HG02571 (cell line): ENCODE results near the gene ATN1.
"Not testable (repeated sequence)": the region's sequence is repeated elsewhere in the genome, so short reads cannot be mapped to it uniquely, and the experiment has no call there.

Experiments
- ATAC-seq: cut with Tn5 transposase; IDR thresholded peaks from one replicate; pipeline ENCODE4 v1.9.1; 2021; ENCODE audit warnings: mild to moderate bottlenecking, moderate library complexity; ENCODE audit not compliant: unreplicated experiment

Gene ATN1

GRCh38 chr12:6904280-6905276 lies 23.2 kb upstream of the ATN1 start, which contains the start of gene LRRC23:
Gene LRRC23 (plus strand): TSS chr12:6904822. CDS start chr12:6905634, 812 bp downstream.
- peak; percentile 93 for ATAC-seq

GRCh38 chr12:6905414-6906040 lies 22.2 kb upstream of the ATN1 start:
- ATAC-seq, result no peak

- ATAC-seq, result not testable (repeated sequence)
Observed at GRCh38 chr12:6908141-6908540, 19.6 kb upstream of the ATN1 start.

- ATAC-seq, result no peak
Observed at GRCh38 chr12:6909421-6910145, 18.2 kb upstream of the ATN1 start.

DNA sequence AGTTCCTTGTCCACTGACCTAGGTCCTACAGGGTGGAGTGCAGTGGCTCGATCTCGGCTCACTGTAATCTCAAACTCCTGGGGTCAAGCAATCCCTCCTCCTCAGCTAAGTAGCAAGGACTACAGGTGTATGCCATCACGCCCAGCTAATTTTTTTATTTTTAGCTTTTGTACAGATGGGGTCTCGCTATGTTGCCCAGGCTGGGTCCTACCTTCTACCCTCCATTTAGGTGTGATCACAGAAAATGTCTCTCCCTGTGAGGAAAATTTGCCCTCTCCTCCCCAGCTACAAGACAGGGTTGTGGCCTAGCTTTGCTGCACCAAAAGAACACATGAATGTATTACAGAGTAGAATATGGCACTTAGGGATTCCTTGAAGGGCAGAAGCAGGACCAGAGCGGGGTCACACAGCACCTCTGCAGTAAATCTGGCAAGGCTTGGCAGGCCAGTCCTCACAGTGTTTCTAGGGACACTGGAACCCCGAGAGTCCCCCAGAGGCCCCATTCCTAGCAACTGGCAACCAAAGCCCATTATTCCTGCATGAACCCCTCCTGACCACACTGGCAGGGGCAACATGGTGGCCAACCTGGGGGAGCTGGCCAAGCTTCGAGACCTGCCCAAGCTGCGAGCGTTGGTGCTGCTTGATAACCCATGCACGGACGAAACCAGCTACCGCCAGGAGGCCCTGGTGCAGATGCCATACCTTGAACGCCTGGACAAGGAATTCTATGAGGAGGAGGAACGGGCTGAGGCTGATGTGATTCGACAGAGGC lies 15.4 kb upstream of the ATN1 start:
- ATAC-seq, result no peak

GRCh38 chr12:6914246-6914946 lies 13.4 kb upstream of the ATN1 start, which contains the start of gene ENO2:
Gene ENO2 (plus strand): TSS chr12:6914580. CDS start chr12:6915833, 1,253 bp downstream.
- ATAC-seq, result peak; percentile 66

DNA sequence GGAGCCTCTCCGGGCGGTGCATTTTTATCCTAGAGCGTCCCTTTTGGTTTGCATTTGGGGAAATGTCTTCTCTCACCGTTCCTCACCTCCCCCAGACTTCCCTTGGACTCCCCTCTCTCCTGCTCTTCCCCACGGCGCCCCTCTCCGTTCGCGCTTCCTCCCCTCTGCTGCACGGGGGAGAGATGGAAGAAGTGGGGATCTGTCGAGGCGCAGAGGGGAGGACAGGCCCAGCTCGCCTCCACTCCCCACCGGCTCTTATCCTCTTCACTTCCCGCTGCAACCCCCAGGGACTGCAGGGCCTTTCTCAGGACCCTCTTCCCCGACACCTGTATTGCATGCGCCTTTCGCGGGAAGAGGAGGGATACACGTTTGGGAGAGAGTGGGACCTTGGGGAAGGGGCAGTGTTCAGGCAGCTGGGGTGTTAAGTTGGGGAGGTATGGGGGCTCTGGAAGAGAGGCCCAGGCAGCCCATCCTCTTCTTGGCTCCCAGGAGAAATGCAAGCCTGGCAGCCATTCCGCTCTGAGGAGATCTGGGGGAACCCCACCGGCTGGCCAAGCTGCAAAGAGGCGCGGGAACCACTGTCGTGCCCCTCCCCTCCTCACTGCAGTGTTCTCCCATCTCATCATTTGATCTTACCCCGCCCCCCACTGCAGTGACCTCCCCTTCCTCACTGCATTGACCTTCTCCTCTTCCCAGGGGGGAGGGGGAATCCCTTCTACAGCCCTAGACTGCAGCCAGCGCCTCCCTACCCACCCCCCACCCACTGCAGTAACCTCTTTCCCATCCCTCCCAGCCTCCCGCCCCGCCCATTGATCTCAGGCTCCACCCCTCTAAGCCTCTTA lies 12.6 kb upstream of the ATN1 start:
- ATAC-seq, result peak; percentile 10

DNA sequence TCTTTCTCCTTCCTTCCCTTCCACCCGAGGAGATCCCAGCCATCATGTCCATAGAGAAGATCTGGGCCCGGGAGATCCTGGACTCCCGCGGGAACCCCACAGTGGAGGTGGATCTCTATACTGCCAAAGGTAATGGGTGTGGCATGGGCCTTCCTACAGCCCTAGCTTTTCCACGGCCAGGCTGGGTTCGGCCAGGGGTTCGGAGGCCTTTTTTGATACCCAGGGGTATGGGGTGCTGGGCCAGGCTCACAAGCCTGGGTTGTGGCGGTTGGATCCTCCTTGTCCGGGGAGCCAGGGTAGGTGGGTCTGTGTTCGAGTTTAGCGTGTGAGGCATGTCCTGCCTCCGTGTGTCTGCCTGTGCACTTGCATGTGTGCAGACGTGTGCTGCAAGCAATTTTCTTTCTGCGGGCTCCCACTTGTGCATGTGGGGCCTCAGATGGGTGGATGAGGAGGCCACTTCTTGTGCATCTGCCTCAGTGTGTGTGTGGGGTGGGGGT lies 11.9 kb upstream of the ATN1 start:
- ATAC-seq, result no peak

DNA sequence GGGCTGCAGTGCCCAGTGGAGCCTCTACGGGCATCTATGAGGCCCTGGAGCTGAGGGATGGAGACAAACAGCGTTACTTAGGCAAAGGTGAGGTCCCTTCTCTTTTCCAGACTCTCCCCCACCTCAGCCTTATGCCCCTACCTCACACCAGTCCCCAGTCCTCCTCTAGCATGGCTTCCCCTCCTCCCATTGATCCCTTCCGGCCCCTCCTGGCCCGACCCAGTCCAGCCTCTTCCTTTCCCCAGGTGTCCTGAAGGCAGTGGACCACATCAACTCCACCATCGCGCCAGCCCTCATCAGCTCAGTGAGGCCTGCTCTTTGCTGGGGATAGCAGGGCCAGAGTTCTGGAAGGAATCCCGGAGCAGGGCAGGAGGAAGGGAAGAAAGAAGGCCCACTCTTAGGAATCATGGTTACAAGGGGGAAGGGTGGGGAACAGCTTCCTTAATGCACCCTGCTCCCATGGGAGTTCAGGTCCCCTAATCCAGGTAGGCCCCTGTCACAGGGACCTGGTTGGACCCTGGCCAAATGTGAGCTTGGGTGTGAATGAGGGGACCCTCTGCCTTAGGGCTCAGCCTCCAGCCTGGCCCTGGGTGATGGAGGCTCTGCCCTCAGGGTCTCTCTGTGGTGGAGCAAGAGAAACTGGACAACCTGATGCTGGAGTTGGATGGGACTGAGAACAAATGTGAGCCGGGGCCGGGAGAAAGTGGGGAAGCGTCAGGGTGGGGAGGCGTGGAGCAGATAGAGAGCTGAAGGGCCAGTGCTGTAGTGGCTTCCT lies 11.1 kb upstream of the ATN1 start:
- no peak for ATAC-seq

GRCh38 chr12:6917491-6918231 lies 10.1 kb upstream of the ATN1 start:
- ATAC-seq, result no peak

- ATAC-seq, result no peak
Observed at GRCh38 chr12:6919588-6919987, 8.2 kb upstream of the ATN1 start.

DNA sequence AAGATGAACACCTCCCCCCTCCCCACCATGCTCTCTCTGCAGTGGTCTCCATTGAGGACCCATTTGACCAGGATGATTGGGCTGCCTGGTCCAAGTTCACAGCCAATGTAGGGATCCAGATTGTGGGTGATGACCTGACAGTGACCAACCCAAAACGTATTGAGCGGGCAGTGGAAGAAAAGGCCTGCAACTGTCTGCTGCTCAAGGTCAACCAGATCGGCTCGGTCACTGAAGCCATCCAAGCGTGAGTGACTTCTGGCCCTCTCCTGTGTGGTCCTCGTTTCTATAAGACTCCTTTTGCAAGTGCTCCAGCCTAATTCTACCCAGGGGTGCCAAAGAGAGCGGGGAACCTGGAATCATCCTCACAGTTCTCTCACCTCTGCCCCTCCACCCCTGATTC lies 6.2 kb upstream of the ATN1 start:
- ATAC-seq, result no peak

DNA sequence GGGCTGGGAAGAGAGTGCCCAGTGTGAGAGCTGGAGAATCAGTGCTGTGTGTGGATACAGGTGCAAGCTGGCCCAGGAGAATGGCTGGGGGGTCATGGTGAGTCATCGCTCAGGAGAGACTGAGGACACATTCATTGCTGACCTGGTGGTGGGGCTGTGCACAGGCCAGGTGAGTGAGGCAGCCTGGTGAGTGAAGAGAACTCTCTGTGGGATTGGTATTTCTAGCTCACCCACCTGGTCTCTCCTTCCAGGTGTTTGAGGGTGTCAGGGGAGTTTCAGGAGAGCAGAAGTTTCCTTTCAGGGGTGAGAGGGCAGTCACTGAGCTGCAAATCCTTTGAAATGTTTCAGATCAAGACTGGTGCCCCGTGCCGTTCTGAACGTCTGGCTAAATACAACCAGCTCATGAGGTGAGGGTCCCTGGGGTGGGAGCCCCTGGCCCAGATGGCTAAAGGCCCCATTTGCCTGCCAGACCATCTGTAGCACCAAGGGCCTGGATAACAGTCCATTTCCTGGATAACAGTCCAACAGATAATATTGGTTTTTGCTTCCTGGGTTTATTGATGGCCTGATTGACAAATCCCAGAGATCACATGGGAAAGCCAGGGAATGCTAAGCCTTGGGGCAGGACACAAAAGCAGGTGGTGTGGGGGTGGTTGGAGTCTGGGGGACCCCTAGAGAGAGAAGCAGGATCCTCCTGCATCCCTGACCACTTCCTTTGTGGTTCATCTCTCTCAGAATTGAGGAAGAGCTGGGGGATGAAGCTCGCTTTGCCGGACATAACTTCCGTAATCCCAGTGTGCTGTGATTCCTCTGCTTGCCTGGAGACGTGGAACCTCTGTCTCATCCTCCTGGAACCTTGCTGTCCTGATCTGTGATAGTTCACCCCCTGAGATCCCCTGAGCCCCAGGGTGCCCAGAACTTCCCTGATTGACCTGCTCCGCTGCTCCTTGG lies 5.5 kb upstream of the ATN1 start:
- ATAC-seq, result no peak

DNA sequence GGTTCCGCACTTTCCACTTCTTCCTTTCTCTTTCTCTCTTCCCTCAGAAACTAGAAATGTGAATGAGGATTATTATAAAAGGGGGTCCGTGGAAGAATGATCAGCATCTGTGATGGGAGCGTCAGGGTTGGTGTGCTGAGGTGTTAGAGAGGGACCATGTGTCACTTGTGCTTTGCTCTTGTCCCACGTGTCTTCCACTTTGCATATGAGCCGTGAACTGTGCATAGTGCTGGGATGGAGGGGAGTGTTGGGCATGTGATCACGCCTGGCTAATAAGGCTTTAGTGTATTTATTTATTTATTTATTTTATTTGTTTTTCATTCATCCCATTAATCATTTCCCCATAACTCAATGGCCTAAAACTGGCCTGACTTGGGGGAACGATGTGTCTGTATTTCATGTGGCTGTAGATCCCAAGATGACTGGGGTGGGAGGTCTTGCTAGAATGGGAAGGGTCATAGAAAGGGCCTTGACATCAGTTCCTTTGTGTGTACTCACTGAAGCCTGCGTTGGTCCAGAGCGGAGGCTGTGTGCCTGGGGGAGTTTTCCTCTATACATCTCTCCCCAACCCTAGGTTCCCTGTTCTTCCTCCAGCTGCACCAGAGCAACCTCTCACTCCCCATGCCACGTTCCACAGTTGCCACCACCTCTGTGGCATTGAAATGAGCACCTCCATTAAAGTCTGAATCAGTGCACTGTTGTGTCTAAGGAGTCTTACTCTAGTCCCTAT lies 4.6 kb upstream of the ATN1 start:
- no peak for ATAC-seq

GRCh38 chr12:6923851-6924250 lies 3.9 kb upstream of the ATN1 start:
- ATAC-seq, result no peak

GRCh38 chr12:6925239-6925539 lies 2.6 kb upstream of the ATN1 start:
- no peak for ATAC-seq
